Measurements from ENCODE around the gene SUFU.

SUFU gene

DNA sequence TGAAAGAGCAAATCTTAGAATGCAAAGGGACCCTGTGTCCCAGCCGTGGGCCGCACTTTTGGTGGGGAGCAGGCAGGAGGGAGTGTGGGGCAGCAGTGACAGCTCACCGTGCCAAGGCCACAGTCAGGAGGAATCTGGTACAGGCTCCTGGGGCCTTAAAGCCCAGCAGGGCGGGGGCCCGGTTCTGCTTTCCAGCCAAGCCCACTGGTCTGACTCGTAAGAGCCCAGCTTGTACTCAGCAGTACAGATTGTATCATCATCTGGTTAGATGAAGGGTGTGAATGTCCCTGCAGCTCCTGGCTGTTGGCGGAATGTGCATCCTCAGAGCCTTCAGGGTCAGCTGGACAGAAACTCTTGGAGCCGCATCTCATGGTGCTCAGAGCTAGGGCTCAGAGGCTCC is 110.0 kb downstream of the SUFU start:
- Histone ChIP-seq H4K91ac (ENCODE audit: low read length) (peak overlapping the region; percentile 57), H3K36me3 (ENCODE audit: control insufficient read depth in 1 of 2, insufficient read depth in 2 of 2, low read depth in 1 of 2, low read length in 2 of 2) (peaks cover 42 to 54% of the 10 kb centered on the region in 2 experiments), H3K23ac (ENCODE audit: low read length in 2 of 2) (no peak overlapping the region), H3K4me3 (ENCODE audit: insufficient read depth in 1 of 2, low read depth in 1 of 2, low read length in 2 of 2) (no peak overlapping the region), H3K4ac (ENCODE audit: low read depth in 1 of 2, low read length in 2 of 2) (no peak overlapping the region), H3K27me3 (ENCODE audit: control insufficient read depth in 1 of 2, insufficient read depth in 1 of 2, low read length in 2 of 2) (no peaks in the 10 kb centered on the region), H2BK120ac (ENCODE audit: low read depth, low read length) (no peak overlapping the region), H3K4me2 (ENCODE audit: low read length, poor library complexity, severe bottlenecking) (no peak overlapping the region), H2AFZ (ENCODE audit: low read depth, low read length) (no peak overlapping the region), H3K9me3 (ENCODE audit: control insufficient read depth, low read length) (no peaks in the 10 kb centered on the region), H4K8ac (ENCODE audit: low read length) (peak overlapping the region; percentile 29), H3K27ac (ENCODE audit: low read length, poor library complexity, severe bottlenecking) (no peak overlapping the region), H2BK5ac (ENCODE audit: low read depth, low read length, poor library complexity, severe bottlenecking) (no peak overlapping the region), H3K79me1 (replicated peaks; ENCODE audit: low read length, poor library complexity, severe bottlenecking) (peaks cover 11% of the 10 kb centered on the region), H2BK12ac (ENCODE audit: low read length in 2 of 2) (peak overlapping the region in 1 of 2 experiments; percentile 43), H3K9ac (ENCODE audit: low read length) (no peak overlapping the region), H3K14ac (ENCODE audit: low read length in 2 of 2) (no peak overlapping the region), H2BK15ac (ENCODE audit: low read depth, poor library complexity, severe bottlenecking) (peak overlapping the region; percentile 14), H3K4me1 (ENCODE audit: control insufficient read depth, insufficient read depth, low read depth, low read length) (peaks cover 18% of the 10 kb centered on the region), H3K18ac (ENCODE audit: low read depth in 1 of 2, low read length in 2 of 2) (no peak overlapping the region), H2AK5ac (ENCODE audit: low read length, severe bottlenecking) (no peak overlapping the region)
- DNase-seq, result no peak
- WGBS, result 83% methylated on average over 7 of the region's 8 CpGs

DNA sequence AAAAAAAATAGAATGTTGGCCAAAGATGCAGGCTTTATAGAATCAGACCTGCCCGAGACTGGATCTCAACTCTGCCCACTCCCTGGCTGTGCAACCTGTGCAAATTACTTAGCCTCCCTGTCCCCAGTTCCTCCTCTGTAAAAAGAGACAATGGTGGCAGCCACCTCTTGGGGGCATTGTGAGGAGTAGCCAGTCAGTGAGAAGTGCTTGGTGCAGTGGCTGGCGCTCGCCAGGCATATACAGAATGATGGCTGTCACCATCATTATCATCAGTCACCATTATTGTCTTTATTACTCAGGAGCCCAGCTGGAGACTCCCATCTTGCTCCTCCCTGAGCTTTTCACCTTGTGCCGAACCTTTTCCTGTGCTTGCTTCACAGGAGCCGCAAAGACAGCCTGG is 111.1 kb downstream of the SUFU start:
- Histone ChIP-seq H3K79me1 (replicated peaks; ENCODE audit: low read length, poor library complexity, severe bottlenecking) (peaks cover 9% of the 10 kb centered on the region), H3K4ac (ENCODE audit: low read depth in 1 of 2, low read length in 2 of 2) (no peak overlapping the region), H3K4me2 (ENCODE audit: low read length, poor library complexity, severe bottlenecking) (no peak overlapping the region), H3K9ac (ENCODE audit: low read length) (no peak overlapping the region), H3K18ac (ENCODE audit: low read depth in 1 of 2, low read length in 2 of 2) (peak overlapping the region; percentile 55 to 73), H3K23ac (ENCODE audit: low read length in 2 of 2) (no peak overlapping the region), H4K8ac (ENCODE audit: low read length) (no peak overlapping the region), H3K27ac (ENCODE audit: low read length, poor library complexity, severe bottlenecking) (no peak overlapping the region), H3K14ac (ENCODE audit: low read length in 2 of 2) (no peak overlapping the region), H3K9me3 (ENCODE audit: control insufficient read depth, low read length) (no peaks in the 10 kb centered on the region), H3K4me3 (ENCODE audit: insufficient read depth in 1 of 2, low read depth in 1 of 2, low read length in 2 of 2) (no peak overlapping the region), H3K27me3 (ENCODE audit: control insufficient read depth in 1 of 2, insufficient read depth in 1 of 2, low read length in 2 of 2) (no peaks in the 10 kb centered on the region), H2BK15ac (ENCODE audit: low read depth, poor library complexity, severe bottlenecking) (no peak overlapping the region), H3K4me1 (ENCODE audit: control insufficient read depth, insufficient read depth, low read depth, low read length) (peaks cover 24% of the 10 kb centered on the region), H2BK120ac (ENCODE audit: low read depth, low read length) (no peak overlapping the region), H2AK5ac (ENCODE audit: low read length, severe bottlenecking) (no peak overlapping the region), H2AFZ (ENCODE audit: low read depth, low read length) (no peak overlapping the region), H4K91ac (ENCODE audit: low read length) (no peak overlapping the region), H2BK5ac (ENCODE audit: low read depth, low read length, poor library complexity, severe bottlenecking) (no peak overlapping the region), H2BK12ac (ENCODE audit: low read length in 2 of 2) (peak overlapping the region in 1 of 2 experiments; percentile 43), H3K36me3 (ENCODE audit: control insufficient read depth in 1 of 2, insufficient read depth in 2 of 2, low read depth in 1 of 2, low read length in 2 of 2) (peaks cover 44 to 65% of the 10 kb centered on the region in 2 experiments)
- WGBS, result 98% methylated on average over 5 of the region's 5 CpGs
- DNase-seq, result no peak

DNA sequence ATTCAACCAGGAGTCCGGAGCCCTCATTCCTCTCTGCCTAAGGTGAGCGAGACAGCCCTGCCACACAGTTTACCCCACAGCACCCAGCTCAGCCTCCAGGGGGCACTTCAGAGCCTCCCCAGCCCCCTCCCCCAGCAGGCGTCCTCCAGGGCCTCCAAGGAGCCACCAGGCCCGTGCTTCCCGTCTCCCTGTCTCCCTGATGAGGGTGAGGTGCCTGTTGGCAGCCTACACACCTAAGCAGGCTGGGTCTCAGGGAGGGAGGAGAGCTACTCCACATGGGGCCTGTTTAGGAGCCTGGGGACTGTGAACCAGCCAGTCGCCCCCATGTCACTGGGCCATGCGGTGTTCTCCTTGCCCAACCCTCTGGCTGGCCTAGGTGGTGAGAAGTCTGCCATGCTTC is 111.6 kb downstream of the SUFU start:
- Histone ChIP-seq H3K23ac (ENCODE audit: low read length in 2 of 2) (peak overlapping the region in 1 of 2 experiments; percentile 79), H3K27ac (ENCODE audit: low read length, poor library complexity, severe bottlenecking) (no peak overlapping the region), H2BK5ac (ENCODE audit: low read depth, low read length, poor library complexity, severe bottlenecking) (no peak overlapping the region), H4K8ac (ENCODE audit: low read length) (peak overlapping the region; percentile 67), H2BK120ac (ENCODE audit: low read depth, low read length) (peak overlapping the region; percentile 89), H3K36me3 (ENCODE audit: control insufficient read depth in 1 of 2, insufficient read depth in 2 of 2, low read depth in 1 of 2, low read length in 2 of 2) (peaks cover 46 to 70% of the 10 kb centered on the region in 2 experiments), H3K4ac (ENCODE audit: low read depth in 1 of 2, low read length in 2 of 2) (peak overlapping the region; percentile 60 to 73), H3K9me3 (ENCODE audit: control insufficient read depth, low read length) (no peaks in the 10 kb centered on the region), H3K79me1 (replicated peaks; ENCODE audit: low read length, poor library complexity, severe bottlenecking) (peaks cover 9% of the 10 kb centered on the region), H2AK5ac (ENCODE audit: low read length, severe bottlenecking) (no peak overlapping the region), H3K18ac (ENCODE audit: low read depth in 1 of 2, low read length in 2 of 2) (peak overlapping the region; percentile 58 to 73), H3K4me3 (ENCODE audit: insufficient read depth in 1 of 2, low read depth in 1 of 2, low read length in 2 of 2) (no peak overlapping the region), H3K14ac (ENCODE audit: low read length in 2 of 2) (peak overlapping the region in 1 of 2 experiments; percentile 93), H3K4me1 (ENCODE audit: control insufficient read depth, insufficient read depth, low read depth, low read length) (peaks cover 28% of the 10 kb centered on the region), H2BK15ac (ENCODE audit: low read depth, poor library complexity, severe bottlenecking) (peak overlapping the region; percentile 12), H3K4me2 (ENCODE audit: low read length, poor library complexity, severe bottlenecking) (no peak overlapping the region), H2BK12ac (ENCODE audit: low read length in 2 of 2) (peak overlapping the region; percentile 38 to 84), H4K91ac (ENCODE audit: low read length) (peak overlapping the region; percentile 86), H3K9ac (ENCODE audit: low read length) (no peak overlapping the region), H3K27me3 (ENCODE audit: control insufficient read depth in 1 of 2, insufficient read depth in 1 of 2, low read length in 2 of 2) (no peaks in the 10 kb centered on the region), H2AFZ (ENCODE audit: low read depth, low read length) (no peak overlapping the region)
- no peak for DNase-seq
- WGBS, result 82% methylated on average over 6 of the region's 7 CpGs

DNA sequence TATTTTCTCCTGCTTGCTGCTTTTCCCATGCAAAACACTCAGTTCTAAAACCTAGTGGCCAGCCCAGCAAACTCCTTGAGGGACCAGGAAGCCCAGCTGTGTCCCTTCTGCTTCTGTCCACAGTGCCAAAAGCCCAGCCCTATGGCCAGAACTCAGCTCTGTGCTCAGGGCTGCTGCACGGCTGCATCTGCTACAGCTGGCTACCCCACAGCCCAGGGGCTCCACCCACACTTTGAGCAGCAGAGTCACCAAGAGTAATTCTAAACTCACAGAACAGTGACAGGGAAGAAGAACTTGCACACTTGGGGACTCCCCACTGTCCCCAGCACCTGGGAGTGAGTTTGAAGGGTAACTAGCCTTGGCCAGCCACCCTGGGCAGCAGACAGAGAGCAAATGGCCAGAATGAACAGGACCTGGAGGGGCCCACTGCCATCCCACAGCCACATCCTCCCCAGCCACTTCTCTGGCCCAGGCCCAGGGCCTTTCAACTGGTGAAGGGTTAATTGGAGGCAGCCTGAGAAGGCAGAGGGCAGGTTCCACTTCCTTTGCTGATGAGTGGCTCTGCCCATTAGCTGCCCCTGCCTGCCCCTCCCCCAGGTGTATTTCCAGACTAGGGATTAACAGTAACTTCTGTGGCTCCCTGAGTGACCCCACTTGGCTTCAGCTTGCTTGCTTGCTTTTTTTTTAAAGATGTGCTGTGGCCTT is 112.4 kb downstream of the SUFU start:
- peak overlapping the region in 1 of 2 experiments; percentile 56 for H3K4ac ChIP-seq (ENCODE audit: low read depth in 1 of 2, low read length in 2 of 2)
- H3K79me1 ChIP-seq (replicated peaks; ENCODE audit: low read length, poor library complexity, severe bottlenecking), result peaks cover 9% of the 10 kb centered on the region
- H3K4me2 ChIP-seq (ENCODE audit: low read length, poor library complexity, severe bottlenecking), result no peak overlapping the region
- H2BK12ac ChIP-seq (ENCODE audit: low read length in 2 of 2), result peak overlapping the region; percentile 49 to 59
- peak overlapping the region; percentile 24 to 64 for H3K18ac ChIP-seq (ENCODE audit: low read depth in 1 of 2, low read length in 2 of 2)
- H3K27me3 ChIP-seq (ENCODE audit: control insufficient read depth in 1 of 2, insufficient read depth in 1 of 2, low read length in 2 of 2), result no peaks in the 10 kb centered on the region
- peak; percentile 56 for DNase-seq
- no peak overlapping the region for H3K27ac ChIP-seq (ENCODE audit: low read length, poor library complexity, severe bottlenecking)
- H4K91ac ChIP-seq (ENCODE audit: low read length), result peak overlapping the region; percentile 41
- H2AFZ ChIP-seq (ENCODE audit: low read depth, low read length), result no peak overlapping the region
- no peak overlapping the region for H2BK5ac ChIP-seq (ENCODE audit: low read depth, low read length, poor library complexity, severe bottlenecking)
- H3K4me3 ChIP-seq (ENCODE audit: insufficient read depth in 1 of 2, low read depth in 1 of 2, low read length in 2 of 2), result no peak overlapping the region
- no peaks in the 10 kb centered on the region for H3K9me3 ChIP-seq (ENCODE audit: control insufficient read depth, low read length)
- H2AK5ac ChIP-seq (ENCODE audit: low read length, severe bottlenecking), result no peak overlapping the region
- WGBS, result 0% methylated on average over 1 of the region's 1 CpG
- H4K8ac ChIP-seq (ENCODE audit: low read length), result peak overlapping the region; percentile 84
- peak overlapping the region; percentile 12 for H2BK15ac ChIP-seq (ENCODE audit: low read depth, poor library complexity, severe bottlenecking)
- peaks cover 46 to 76% of the 10 kb centered on the region in 2 experiments for H3K36me3 ChIP-seq (ENCODE audit: control insufficient read depth in 1 of 2, insufficient read depth in 2 of 2, low read depth in 1 of 2, low read length in 2 of 2)
- H3K23ac ChIP-seq (ENCODE audit: low read length in 2 of 2), result peak overlapping the region in 1 of 2 experiments; percentile 57
- peak overlapping the region; percentile 89 for H2BK120ac ChIP-seq (ENCODE audit: low read depth, low read length)
- H3K14ac ChIP-seq (ENCODE audit: low read length in 2 of 2), result no peak overlapping the region
- peaks cover 27% of the 10 kb centered on the region for H3K4me1 ChIP-seq (ENCODE audit: control insufficient read depth, insufficient read depth, low read depth, low read length)
- peak overlapping the region; percentile 19 for H3K9ac ChIP-seq (ENCODE audit: low read length)

Measured in mesenchymal stem cell (in vitro differentiated cells and primary cell).